Psoas muscle (tissue), 8 donors: ENCODE data around the gene ATF6. TPM values are rescaled to one million over a fixed set of nuclear protein-coding genes. Genes with fewer than 3 reads are reported as not detected.

ENCODE experiments used
- ATAC-seq, 4 donors: fragments of 200-7000 bp; cut with Tn5 transposase; one replicate each; pipeline ENCODE4 v1.9.1; 2020; ENCODE audit warnings: moderate library complexity in 3 of 4, mild to moderate bottlenecking in 2 of 4
- DNase-seq, 2 donors: peaks; one replicate each; pipeline ENCODE4 v3.0.0-alpha.2; 2020
- H3K27ac ChIP-seq: fragments of 200-600 bp; one replicate; pipeline ENCODE4 v1.8.0; 2022
- H3K27me3 ChIP-seq, 3 donors: fragments of 200-600 bp in 1 of 3; one replicate each; pipeline versions ENCODE4 v1.6.1 to v1.8.0; 2013 to 2022; ENCODE audit warnings: low read length in 2 of 3, mild to moderate bottlenecking in 2 of 3, moderate library complexity in 1 of 3; ENCODE audit not compliant: insufficient read depth in 3 of 3
- H3K36me3 ChIP-seq, 2 donors: fragments of 200-600 bp in 1 of 2; one replicate each; pipeline versions ENCODE4 v1.6.1 to v1.8.0; 2013 to 2022; ENCODE audit warnings: low read depth in 1 of 2, mild to moderate bottlenecking in 1 of 2, moderate library complexity in 1 of 2; ENCODE audit not compliant: insufficient read depth in 1 of 2
- H3K4me1 ChIP-seq: fragments of 200-600 bp; one replicate; pipeline ENCODE4 v1.8.0; 2022
- H3K4me3 ChIP-seq: fragments of 200-600 bp; one replicate; pipeline ENCODE4 v1.8.0; 2022; ENCODE audit warnings: mild to moderate bottlenecking
- H3K9me3 ChIP-seq: fragments of 200-600 bp; one replicate; pipeline ENCODE4 v1.8.0; 2022
- CTCF ChIP-seq: fragments of 200-600 bp; IDR thresholded peaks from one replicate; pipeline ENCODE4 v1.8.0; 2022; ENCODE audit warnings: antibody characterized with exemption
- WGBS, 3 donors: extraction: QIAGEN DNeasy Blood & Tissue Kit; methylation state at CpG; one replicate each; pipeline versions ENCODE4 v1.1.6 to v1.1.7; 2013; 5-methylcytosine and 5-hydroxymethylcytosine counted together
- intact Hi-C, 2 donors: fragments of 100-400 bp; cut with DNase I; formaldehyde crosslinking; loops; one replicate each; pipeline versions ENCODE4 v1.11.0 to v1.14.2; 2022
- polyA plus RNA-seq, 3 donors: library from polyadenylated mRNA; stranded (reverse); fragments of 200-250 nt; gene quantifications; one replicate each; pipeline ENCODE4 v1.2.3, GENCODE V29; 2013
- total RNA-seq, 4 donors: library from RNA; stranded (reverse); fragmentation: NEBNext Ultra II Directional in 2 of 4; extraction: Animal tissue kit (Norgen Biotek cat#: 25700) in 2 of 4; gene quantifications; one replicate each; pipeline versions ENCODE4 v1.2.1 to v1.2.4, GENCODE V29; 2021 to 2023
- donor health status: healthy with polysubstance abuse.
- donor health status: DM: no; HTN: no; CAD: no; lungs with moderate emphysema.
- donor health status: Bipolar disorder and iron deficiency.
- donor health status: healthy.
- donor health status: DM: yes; HTN: yes; CAD: no.
- donor health status: DM: no; HTN: no; CAD: no.
- donor health status: DM: no; HTN: no; CAD: no.
- donor health status: DM: yes; HTN: yes; CAD: no.

ATF6 gene
- total and polyA plus RNA-seq, 7 donors, result 6.4 to 17.1 (median 11.0) TPM

- ATAC-seq (peak; percentile 74 to 87 (median 80)), DNase-seq (peak in 1 of 2 donors; percentile 76)
- H3K36me3 ChIP-seq, result no peaks in the 10 kb centered on the region
- intact Hi-C loops, result no loop called here
- H3K4me1 ChIP-seq, result peaks cover 30% of the 10 kb centered on the region
- H3K27ac ChIP-seq, result peak overlapping the region; percentile 49
- no peak for TF ChIP-seq CTCF
- H3K27me3 ChIP-seq, result no peaks in the 10 kb centered on the region
- 24 to 26% (median 25%) methylated on average over 7 to 9 of the region's 9 CpGs for WGBS, 3 donors
- no peaks in the 10 kb centered on the region for H3K9me3 ChIP-seq
- no peak overlapping the region for H3K4me3 ChIP-seq
Observed at GRCh38 chr1:162009501-162010174, 243.5 kb downstream of the ATF6 start.

- Histone ChIP-seq H3K4me3 (no peak overlapping the region), H3K9me3 (no peaks in the 10 kb centered on the region), H3K36me3 (no peaks in the 10 kb centered on the region), H3K27me3 (no peaks in the 10 kb centered on the region), H3K27ac (peak overlapping the region; percentile 49), H3K4me1 (peaks cover 25% of the 10 kb centered on the region)
- TF ChIP-seq CTCF, result no peak
- intact Hi-C loops, result no loop called here
- DNase-seq (no peak), ATAC-seq (peak; percentile 51 to 66 (median 62))
- WGBS, 3 donors, result 21 to 41% (median 31%) methylated on average over 3 of the region's 3 CpGs
Observed at GRCh38 chr1:162010175-162010506, 244.0 kb downstream of the ATF6 start.

GRCh38 chr1:162011337-162012012, 245.4 kb downstream of the ATF6 start:
- peak; percentile 40 to 52 (median 44) for ATAC-seq
- no peaks in the 10 kb centered on the region for H3K27me3 ChIP-seq
- H3K4me3 ChIP-seq, result no peak overlapping the region
- H3K36me3 ChIP-seq, result peaks cover 0 to 2% of the 10 kb centered on the region in 2 donors
- H3K4me1 ChIP-seq, result peaks cover 25% of the 10 kb centered on the region
- DNase-seq, result no peak
- H3K27ac ChIP-seq, result peak overlapping the region; percentile 49
- no peaks in the 10 kb centered on the region for H3K9me3 ChIP-seq
- WGBS, 3 donors, result 36 to 60% (median 41%) methylated on average over 9 of the region's 9 CpGs
- TF ChIP-seq CTCF, result no peak
- intact Hi-C loops, result no loop called here

- H3K9me3 ChIP-seq, result no peaks in the 10 kb centered on the region
- intact Hi-C loops, result no loop called here
- no peak for TF ChIP-seq CTCF
- peaks cover 0 to 16% of the 10 kb centered on the region in 2 donors for H3K36me3 ChIP-seq
- ATAC-seq, result no peak
- no peak for DNase-seq
- no peak overlapping the region for H3K4me3 ChIP-seq
- peaks cover 25% of the 10 kb centered on the region for H3K4me1 ChIP-seq
- no peak overlapping the region for H3K27ac ChIP-seq
- H3K27me3 ChIP-seq, result peaks cover 0 to 1% (median 0%) of the 10 kb centered on the region in 3 donors
Observed at GRCh38 chr1:162013289-162013688, 247.2 kb downstream of the ATF6 start.

Other genes with a start within 250 kb of the ATF6 start
- gene HSPA6, start 241.8 kb upstream of the ATF6 start, total RNA-seq, result 10 to 100 TPM in 1 of 4 donors, 1 to 10 TPM in 2, under 1 TPM in 1; 0.49 to 37.7 (median 5.7) TPM
- gene HSPA6, start 241.8 kb upstream of the ATF6 start, polyA plus RNA-seq, result under 1 TPM; 0.32 to 0.98 (median 0.85) TPM
- gene FCGR3A, start 216.5 kb upstream of the ATF6 start, total RNA-seq, result 10 to 100 TPM in 1 of 4 donors, 1 to 10 TPM in 3; 1.8 to 11.4 (median 8.1) TPM
- 1 to 10 TPM; 1.8 to 4.7 (median 2.1) TPM for gene FCGR3A, start 216.5 kb upstream of the ATF6 start, polyA plus RNA-seq
- gene FCGR3B, start 135.1 kb upstream of the ATF6 start, total RNA-seq, result 1 to 10 TPM in 3 of 4 donors, under 1 TPM in 1; 0.83 to 3.9 (median 2.5) TPM
- under 1 TPM; 0.08 to 0.32 (median 0.11) TPM for gene FCGR3B, start 135.1 kb upstream of the ATF6 start, polyA plus RNA-seq
- gene FCGR2B, start 103.2 kb upstream of the ATF6 start, total RNA-seq, result 10 to 100 TPM in 1 of 4 donors, 1 to 10 TPM in 3; 3.0 to 11.3 (median 7.2) TPM
- gene FCGR2B, start 103.2 kb upstream of the ATF6 start, polyA plus RNA-seq, result 1 to 10 TPM; 1.2 to 2.6 (median 2.0) TPM
- gene FCRLA, start 59.1 kb upstream of the ATF6 start, total RNA-seq, result under 1 TPM in 3 of 4 donors, not detected in 1; 0.36 to 0.90 (median 0.49) TPM
- under 1 TPM in 2 of 3 donors, not detected in 1; 0.10 to 0.17 TPM for gene FCRLA, start 59.1 kb upstream of the ATF6 start, polyA plus RNA-seq
- gene FCRLB, start 44.8 kb upstream of the ATF6 start, total RNA-seq, result under 1 TPM; 0.13 to 0.58 (median 0.29) TPM
- gene FCRLB, start 44.8 kb upstream of the ATF6 start, polyA plus RNA-seq, result under 1 TPM in 2 of 3 donors, not detected in 1; 0.06 to 0.25 TPM
- gene DUSP12, start 16.5 kb upstream of the ATF6 start, total RNA-seq, result 10 to 100 TPM in 1 of 4 donors, 1 to 10 TPM in 3; 4.4 to 10.9 (median 5.6) TPM
- 10 to 100 TPM in 2 of 3 donors, 1 to 10 TPM in 1; 9.9 to 15.3 (median 10.6) TPM for gene DUSP12, start 16.5 kb upstream of the ATF6 start, polyA plus RNA-seq